DND-41 (cell line): ENCODE measurements around the gene CKAP2.

Experiments
- EZH2 ChIP-seq: IDR thresholded peaks from 3 replicates; pipeline ENCODE4 v1.6.1; 2012; ENCODE audit warnings: borderline replicate concordance, low read depth, mild to moderate bottlenecking, moderate library complexity, low read length, inconsistent platforms; ENCODE audit not compliant: severe bottlenecking
- TF ChIP-seq, protein P1 (sequence below): IDR thresholded peaks from 2 replicates; pipeline ENCODE4 v1.5.1; 2012; ENCODE audit warnings: borderline replicate concordance, low read length, moderate library complexity, mild to moderate bottlenecking; ENCODE audit not compliant: poor library complexity, severe bottlenecking; ENCODE audit errors: extremely low read depth

DNA sequence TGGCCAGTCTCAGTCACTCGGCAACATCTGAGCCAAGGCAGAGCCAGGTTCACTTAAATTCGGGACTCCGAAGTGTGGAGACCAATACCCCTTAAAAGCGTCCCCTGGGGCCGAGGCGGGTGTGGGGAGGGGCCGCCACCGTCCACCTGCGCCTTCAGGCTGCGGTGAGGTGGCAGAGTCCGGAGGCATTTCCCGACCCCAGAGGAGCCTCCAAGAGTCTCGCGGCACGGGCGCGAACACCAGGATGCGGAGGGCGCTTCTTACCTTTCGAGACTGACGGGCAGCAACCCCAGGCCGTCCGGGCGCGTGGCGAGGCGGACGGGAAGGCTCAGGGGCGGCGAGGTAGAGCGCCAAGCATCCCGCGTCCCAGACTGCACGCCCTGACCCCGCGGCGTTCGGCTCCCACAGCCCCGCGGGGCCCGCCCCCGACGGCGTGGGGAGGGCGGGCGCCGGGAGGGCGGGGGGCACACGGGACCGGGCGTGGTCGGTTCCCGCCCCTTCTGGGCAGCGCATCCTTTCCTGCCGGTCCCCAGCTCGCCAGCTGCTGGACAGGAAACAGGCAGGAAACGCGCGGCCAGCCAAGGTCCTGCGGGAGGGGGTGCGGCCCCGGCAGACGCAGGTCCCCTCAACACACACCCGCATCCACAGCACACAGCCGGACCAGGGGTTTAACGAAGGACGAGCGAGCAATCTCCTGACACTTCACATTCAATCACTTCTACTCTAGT, 49.3 kb upstream of the CKAP2 start, which contains the start of gene THSD1:
- no peak for TF ChIP-seq EZH2
- TF ChIP-seq, protein P1, sequence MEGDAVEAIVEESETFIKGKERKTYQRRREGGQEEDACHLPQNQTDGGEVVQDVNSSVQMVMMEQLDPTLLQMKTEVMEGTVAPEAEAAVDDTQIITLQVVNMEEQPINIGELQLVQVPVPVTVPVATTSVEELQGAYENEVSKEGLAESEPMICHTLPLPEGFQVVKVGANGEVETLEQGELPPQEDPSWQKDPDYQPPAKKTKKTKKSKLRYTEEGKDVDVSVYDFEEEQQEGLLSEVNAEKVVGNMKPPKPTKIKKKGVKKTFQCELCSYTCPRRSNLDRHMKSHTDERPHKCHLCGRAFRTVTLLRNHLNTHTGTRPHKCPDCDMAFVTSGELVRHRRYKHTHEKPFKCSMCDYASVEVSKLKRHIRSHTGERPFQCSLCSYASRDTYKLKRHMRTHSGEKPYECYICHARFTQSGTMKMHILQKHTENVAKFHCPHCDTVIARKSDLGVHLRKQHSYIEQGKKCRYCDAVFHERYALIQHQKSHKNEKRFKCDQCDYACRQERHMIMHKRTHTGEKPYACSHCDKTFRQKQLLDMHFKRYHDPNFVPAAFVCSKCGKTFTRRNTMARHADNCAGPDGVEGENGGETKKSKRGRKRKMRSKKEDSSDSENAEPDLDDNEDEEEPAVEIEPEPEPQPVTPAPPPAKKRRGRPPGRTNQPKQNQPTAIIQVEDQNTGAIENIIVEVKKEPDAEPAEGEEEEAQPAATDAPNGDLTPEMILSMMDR, result no peak
